Upper lobe of left lung (tissue), 4 donors: Measurements from ENCODE around the gene NFKB2.

Experiments
- CTCF ChIP-seq, 6 experiments: fragments of 450-650 bp in 4 of 6; fragments of 200-600 bp in 2 of 6; sonication (generic) in 2 of 6; IDR thresholded peaks; one replicate each; pipeline ENCODE4 v1.5.1; 2016 to 2019; ENCODE audit warnings: antibody characterized with exemption in 6 of 6
- POLR2A ChIP-seq, 4 donors: fragments of 450-650 bp; IDR thresholded peaks; one replicate each; pipeline ENCODE4 v1.5.1; 2016 to 2017; ENCODE audit warnings: antibody characterized with exemption in 4 of 4, mild to moderate bottlenecking in 2 of 4

GRCh38 chr10:102409604-102410428, 14.3 kb downstream of the NFKB2 start:
- TF ChIP-seq CTCF (IDR thresholded peaks at IDR 0.05) (no peak), POLR2A (IDR thresholded peaks at IDR 0.05) (no peak)
